ENCODE data around the gene MARCHF10. TPM values are rescaled to one million over a fixed set of nuclear protein-coding genes. Genes with fewer than 3 reads are reported as not detected.

The MARCHF10 gene
- total RNA-seq, 2 donors from 2014 or later, result not detected

DNA sequence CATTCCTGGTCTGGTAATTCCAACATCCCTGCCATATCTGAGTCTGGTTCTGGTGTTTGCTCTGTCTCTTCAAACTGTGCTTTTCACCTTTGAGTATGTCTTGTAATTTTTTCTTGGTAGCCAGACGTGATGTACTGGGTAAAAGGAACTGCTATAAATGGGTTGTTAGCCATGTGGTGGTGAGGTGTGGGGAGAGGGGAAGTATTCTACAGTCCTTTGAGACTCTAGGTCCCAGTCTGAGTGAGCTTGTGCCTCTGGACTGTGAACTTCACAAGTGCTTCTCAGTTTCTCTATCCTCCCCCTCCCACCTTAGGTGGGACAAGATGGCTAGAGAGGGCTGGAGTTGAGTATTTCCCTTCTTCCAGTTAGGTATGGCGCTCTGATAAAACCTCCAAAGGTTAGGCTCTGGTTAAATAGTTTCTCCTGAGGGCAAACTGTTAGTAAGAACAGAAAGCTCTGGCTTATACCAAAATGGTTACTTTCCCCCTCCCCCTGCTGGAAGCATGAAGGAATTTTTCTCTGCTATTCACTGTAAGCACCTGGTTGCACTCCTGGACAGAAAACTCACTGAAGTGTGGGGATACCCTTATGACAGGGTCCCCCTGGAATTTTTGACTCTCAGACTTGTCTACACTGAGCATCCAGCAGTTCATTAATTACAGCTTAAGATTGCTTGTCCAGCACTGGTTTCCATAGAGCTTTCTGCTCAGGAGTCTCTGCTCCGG, 87.8 kb downstream of the MARCHF10 start:
- Histone ChIP-seq H3K36me3 (no peaks in the 10 kb centered on the region), H3K27ac (no peak overlapping the region), H3K4me3 (no peak overlapping the region), H3K9me3 (no peaks in the 10 kb centered on the region), H3K27me3 (no peaks in the 10 kb centered on the region), H3K4me1 (no peaks in the 10 kb centered on the region)
- no peak for DNase-seq (ENCODE audit: low spot score)
- TF ChIP-seq CTCF (IDR thresholded peaks at IDR 0.05), result peak in 1 of 2 donors; percentile 24

GRCh38 chr17:62719586-62719985, 88.5 kb downstream of the MARCHF10 start:
- H3K27me3 ChIP-seq, result no peaks in the 10 kb centered on the region
- no peak for DNase-seq (ENCODE audit: low spot score)
- no peak overlapping the region for H3K4me3 ChIP-seq
- no peaks in the 10 kb centered on the region for H3K9me3 ChIP-seq
- TF ChIP-seq CTCF (IDR thresholded peaks at IDR 0.05), result no peak
- no peaks in the 10 kb centered on the region for H3K4me1 ChIP-seq
- H3K27ac ChIP-seq, result no peak overlapping the region
- H3K36me3 ChIP-seq, result no peaks in the 10 kb centered on the region

GRCh38 chr17:62718429-62718828, 89.7 kb downstream of the MARCHF10 start:
- Histone ChIP-seq H3K36me3 (no peaks in the 10 kb centered on the region), H3K9me3 (no peaks in the 10 kb centered on the region), H3K4me3 (no peak overlapping the region), H3K4me1 (no peaks in the 10 kb centered on the region), H3K27ac (no peak overlapping the region), H3K27me3 (no peaks in the 10 kb centered on the region)
- no peak for TF ChIP-seq CTCF (IDR thresholded peaks at IDR 0.05)
- no peak for DNase-seq (ENCODE audit: low spot score)

DNA sequence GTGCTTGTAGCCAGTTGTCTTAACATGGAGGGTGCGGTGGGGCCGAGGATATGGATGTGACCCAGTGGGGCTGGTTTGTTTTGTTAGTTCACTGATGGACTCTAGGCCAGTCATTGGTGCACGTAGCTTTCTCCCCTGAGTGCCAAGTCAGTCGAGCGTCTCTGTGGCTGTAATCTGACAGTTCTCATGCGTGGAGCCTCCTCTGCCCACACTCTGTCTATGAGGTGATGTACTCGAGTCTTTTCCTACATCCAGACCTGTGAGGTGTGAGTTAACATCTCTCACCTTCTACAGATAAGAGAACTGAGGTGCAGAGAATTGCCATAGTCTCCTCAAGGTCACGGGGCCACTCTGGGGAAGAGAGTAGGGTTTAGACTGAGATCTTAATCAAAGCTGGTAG, 90.2 kb downstream of the MARCHF10 start:
- Histone ChIP-seq H3K27me3 (no peaks in the 10 kb centered on the region), H3K36me3 (no peaks in the 10 kb centered on the region), H3K9me3 (no peaks in the 10 kb centered on the region), H3K4me1 (no peaks in the 10 kb centered on the region), H3K27ac (no peak overlapping the region), H3K4me3 (no peak overlapping the region)
- TF ChIP-seq CTCF (IDR thresholded peaks at IDR 0.05), result no peak
- DNase-seq (ENCODE audit: low spot score), result no peak

DNA sequence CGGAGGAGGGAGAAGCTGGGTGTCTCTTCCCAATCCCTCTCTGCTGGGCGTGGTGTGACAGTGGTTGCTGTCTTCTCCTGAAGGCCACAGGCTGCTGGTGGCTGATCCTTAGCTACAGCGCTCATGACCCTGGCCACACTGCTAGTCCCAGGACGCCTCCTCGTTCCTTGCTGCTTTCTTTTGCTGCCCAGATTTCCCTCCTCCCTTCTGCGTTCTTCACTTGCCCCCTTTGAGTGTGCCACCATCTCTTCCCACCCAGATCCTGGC, 90.6 kb downstream of the MARCHF10 start:
- no peaks in the 10 kb centered on the region for H3K36me3 ChIP-seq
- no peak overlapping the region for H3K27ac ChIP-seq
- no peaks in the 10 kb centered on the region for H3K4me1 ChIP-seq
- H3K4me3 ChIP-seq, result no peak overlapping the region
- no peaks in the 10 kb centered on the region for H3K9me3 ChIP-seq
- no peak for DNase-seq (ENCODE audit: low spot score)
- H3K27me3 ChIP-seq, result no peaks in the 10 kb centered on the region
- no peak for TF ChIP-seq CTCF (IDR thresholded peaks at IDR 0.05)

Data from right atrium auricular region (tissue), 2 donors.